H1 (cell line): ENCODE results near the gene LLGL1.

Experiments
- CBX8 ChIP-seq: fragments of 300-800, 300-1000 bp; sonication (generic); IDR thresholded peaks from 2 replicates; pipeline ENCODE4 v1.7.1; 2016; ENCODE audit warnings: low read depth, low read length, borderline replicate concordance
- HDAC6 ChIP-seq: IDR thresholded peaks from one replicate; pipeline ENCODE4 v1.7.1; 2012; ENCODE audit warnings: low read depth, mild to moderate bottlenecking, inconsistent platforms, low read length, moderate library complexity
- POLR2A ChIP-seq, 2 experiments: IDR thresholded peaks; 1 replicate in 1 of 2; 2 replicates in 1 of 2; pipeline ENCODE4 v1.6.1; 2011; ENCODE audit warnings: low read depth in 2 of 2, low read length in 2 of 2, mild to moderate bottlenecking in 2 of 2; ENCODE audit errors: control extremely low read depth in 1 of 2
- POLR2AphosphoS5 ChIP-seq: IDR thresholded peaks from 2 replicates; pipeline ENCODE4 v1.6.1; 2011; ENCODE audit warnings: low read depth, low read length
- SIRT6 ChIP-seq: IDR thresholded peaks from one replicate; pipeline ENCODE4 v1.7.1; 2012; ENCODE audit warnings: low read length, inconsistent platforms
- SP4 ChIP-seq: IDR thresholded peaks from 2 replicates; pipeline ENCODE4 v1.6.1; 2012; ENCODE audit warnings: low read length, inconsistent platforms
- SRF ChIP-seq: IDR thresholded peaks from 2 replicates; pipeline ENCODE4 v1.6.1; 2011; ENCODE audit warnings: mild to moderate bottlenecking, low read depth, low read length, moderate library complexity
- TAF1 ChIP-seq: IDR thresholded peaks from 2 replicates; pipeline ENCODE4 v1.6.1; 2011; ENCODE audit warnings: mild to moderate bottlenecking, low read depth, low read length
- TF ChIP-seq, protein P1 (sequence below), 3 experiments: IDR thresholded peaks; 1 replicate in 2 of 3; 2 replicates in 1 of 3; pipeline versions ENCODE4 v1.5.1 to v1.6.1; 2011; ENCODE audit warnings: low read length in 3 of 3, mild to moderate bottlenecking in 3 of 3, inconsistent platforms in 2 of 3, low read depth in 1 of 3, moderate library complexity in 1 of 3; ENCODE audit not compliant: insufficient read depth in 1 of 3; ENCODE audit errors: control extremely low read depth in 1 of 3
- TF ChIP-seq, protein P2 (sequence below): IDR thresholded peaks from 2 replicates; pipeline ENCODE4 v1.6.1; 2012; ENCODE audit warnings: inconsistent platforms

DNA sequence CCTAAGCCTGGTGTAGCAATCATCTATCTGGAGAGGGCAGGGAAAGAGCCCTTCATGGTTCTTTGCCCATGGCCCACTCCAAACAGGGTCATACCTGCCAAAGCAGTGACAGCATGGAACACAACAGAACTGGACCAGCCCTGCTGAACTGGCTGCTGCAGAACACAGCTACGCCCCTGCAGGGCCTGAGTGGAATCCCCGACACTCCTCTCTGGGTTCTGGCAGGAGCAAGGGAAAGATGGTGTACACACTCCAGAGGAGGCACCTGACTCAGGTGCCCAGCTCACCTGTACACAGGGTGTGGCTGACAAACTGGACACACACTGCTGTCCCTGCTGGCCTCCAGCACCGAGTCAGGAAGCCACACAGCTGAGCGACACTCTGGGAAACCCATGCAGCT lies 54.8 kb downstream of the LLGL1 start:
- TF ChIP-seq, protein P1, sequence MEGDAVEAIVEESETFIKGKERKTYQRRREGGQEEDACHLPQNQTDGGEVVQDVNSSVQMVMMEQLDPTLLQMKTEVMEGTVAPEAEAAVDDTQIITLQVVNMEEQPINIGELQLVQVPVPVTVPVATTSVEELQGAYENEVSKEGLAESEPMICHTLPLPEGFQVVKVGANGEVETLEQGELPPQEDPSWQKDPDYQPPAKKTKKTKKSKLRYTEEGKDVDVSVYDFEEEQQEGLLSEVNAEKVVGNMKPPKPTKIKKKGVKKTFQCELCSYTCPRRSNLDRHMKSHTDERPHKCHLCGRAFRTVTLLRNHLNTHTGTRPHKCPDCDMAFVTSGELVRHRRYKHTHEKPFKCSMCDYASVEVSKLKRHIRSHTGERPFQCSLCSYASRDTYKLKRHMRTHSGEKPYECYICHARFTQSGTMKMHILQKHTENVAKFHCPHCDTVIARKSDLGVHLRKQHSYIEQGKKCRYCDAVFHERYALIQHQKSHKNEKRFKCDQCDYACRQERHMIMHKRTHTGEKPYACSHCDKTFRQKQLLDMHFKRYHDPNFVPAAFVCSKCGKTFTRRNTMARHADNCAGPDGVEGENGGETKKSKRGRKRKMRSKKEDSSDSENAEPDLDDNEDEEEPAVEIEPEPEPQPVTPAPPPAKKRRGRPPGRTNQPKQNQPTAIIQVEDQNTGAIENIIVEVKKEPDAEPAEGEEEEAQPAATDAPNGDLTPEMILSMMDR (IDR thresholded peaks at IDR 0.05; ENCODE audit: control extremely low read depth in 1 of 3, insufficient read depth in 1 of 3, low read depth in 1 of 3, low read length in 3 of 3): no peak
- TF ChIP-seq HDAC6 (no peak), CBX8 (no peak), SP4 (no peak), SRF (no peak), POLR2A (IDR thresholded peaks at IDR 0.05; ENCODE audit: control extremely low read depth in 1 of 2, low read depth in 2 of 2, low read length in 2 of 2) (no peak), SIRT6 (no peak), POLR2AphosphoS5 (no peak), TAF1 (no peak)
- TF ChIP-seq, protein P2, sequence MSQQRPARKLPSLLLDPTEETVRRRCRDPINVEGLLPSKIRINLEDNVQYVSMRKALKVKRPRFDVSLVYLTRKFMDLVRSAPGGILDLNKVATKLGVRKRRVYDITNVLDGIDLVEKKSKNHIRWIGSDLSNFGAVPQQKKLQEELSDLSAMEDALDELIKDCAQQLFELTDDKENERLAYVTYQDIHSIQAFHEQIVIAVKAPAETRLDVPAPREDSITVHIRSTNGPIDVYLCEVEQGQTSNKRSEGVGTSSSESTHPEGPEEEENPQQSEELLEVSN: no peak
